ENCODE data around the gene GALNT11. TPM values are rescaled to one million over a fixed set of nuclear protein-coding genes. Genes with fewer than 3 reads are reported as not detected.

Gene GALNT11
- total and polyA plus RNA-seq, 2 of the 4 experiments (the other 2 are of a cell fraction), result 24.4 to 29.3 TPM

- Histone ChIP-seq H3K14ac (replicated peaks; ENCODE audit: low read depth, low read length) (no peak overlapping the region), H4K91ac (ENCODE audit: insufficient read depth, low read depth, low read length) (no peak overlapping the region), H4K5ac (ENCODE audit: low read depth, low read length) (no peak overlapping the region), H2AK5ac (ENCODE audit: low read depth, low read length) (no peak overlapping the region), H3K36me3 (ENCODE audit: control insufficient read depth, insufficient read depth, low read length) (no peaks in the 10 kb centered on the region), H2BK20ac (ENCODE audit: low read depth, low read length) (no peak overlapping the region), H4K8ac (ENCODE audit: low read depth in 2 of 2, low read length in 2 of 2) (no peak overlapping the region), H3K9ac (ENCODE audit: low read depth, low read length) (no peak overlapping the region), H3K27ac (ENCODE audit: insufficient read depth, low read length) (no peak overlapping the region), H3K23ac (ENCODE audit: low read depth, low read length) (no peak overlapping the region), H2AFZ (replicated peaks; ENCODE audit: low read length, poor library complexity) (no peak overlapping the region), H3K56ac (ENCODE audit: extremely low read depth, insufficient read depth, low read length) (no peak overlapping the region), H3K4me3 (ENCODE audit: insufficient read depth, low read depth, low read length) (no peak overlapping the region), H3K4ac (ENCODE audit: low read depth, low read length) (no peak overlapping the region), H2BK15ac (ENCODE audit: low read depth, low read length) (no peak overlapping the region), H4K20me1 (ENCODE audit: insufficient read depth, low read length) (no peaks in the 10 kb centered on the region), H3K9me1 (ENCODE audit: insufficient read depth, low read length) (peaks cover 4% of the 10 kb centered on the region; the same call in 1 of the 2 replicates), H2AK9ac (replicated peaks; ENCODE audit: low read depth, low read length, poor library complexity) (no peak overlapping the region), H3K9me3 (ENCODE audit: control insufficient read depth, insufficient read depth, low read length) (0 out of 2 replicates have a peak, but pooled peaks cover 2% of the 10 kb centered on the region), H3K79me1 (ENCODE audit: low read depth in 1 of 2, low read length in 2 of 2) (peaks cover 9 to 15% of the 10 kb centered on the region in 2 experiments), H2BK120ac (ENCODE audit: low read depth, low read length) (no peak overlapping the region), H3K4me1 (ENCODE audit: control insufficient read depth, insufficient read depth, low read length) (0 out of 2 replicates have a peak, but pooled peaks cover 1% of the 10 kb centered on the region), H3K4me2 (ENCODE audit: low read depth, low read length) (no peak overlapping the region), H3K18ac (ENCODE audit: low read depth, low read length) (no peak overlapping the region), H2BK5ac (ENCODE audit: low read depth, low read length, poor library complexity, severe bottlenecking) (no peak overlapping the region), H3K27me3 (ENCODE audit: control insufficient read depth, insufficient read depth, low read length) (no peaks in the 10 kb centered on the region)
- WGBS, 2 experiments (ENCODE audit: extremely low coverage in 2 of 2, insufficient read length in 1 of 2), result no CpG with 5 or more reads among the region's 2 CpGs
- intact Hi-C loops (cut with micrococcal nuclease), result no loop called here
- dilution Hi-C loops (cut with HindIII; ENCODE audit: low sequenced_read_pairs, unreplicated experiment), result no loop called here
- ChIA-PET CTCF (no interaction called here), POLR2A (ENCODE audit: unreplicated experiment) (no interaction called here)
- no peak for ATAC-seq (ENCODE audit: low read depth)
- TF ChIP-seq RCOR1 (IDR thresholded peaks at IDR 0.05; ENCODE audit: insufficient replicate concordance, low read length), result no peak
- no peak for TF ChIP-seq FOS (IDR thresholded peaks at IDR 0.05; ENCODE audit: low read depth, low read length)
- TF ChIP-seq MAFK (IDR thresholded peaks at IDR 0.05; ENCODE audit: low read depth, low read length), result no peak
- TF ChIP-seq BHLHE40 (IDR thresholded peaks at IDR 0.05; ENCODE audit: low read depth, low read length), result no peak
- no peak for TF ChIP-seq RAD21 (IDR thresholded peaks at IDR 0.05; ENCODE audit: low read length)
- TF ChIP-seq NFE2L2 (IDR thresholded peaks at IDR 0.05; ENCODE audit: low read depth, low read length), result no peak
- no peak for TF ChIP-seq MXI1 (IDR thresholded peaks at IDR 0.05; ENCODE audit: borderline replicate concordance, low read depth, low read length)
- no peak for TF ChIP-seq MAZ (IDR thresholded peaks at IDR 0.05; ENCODE audit: borderline replicate concordance, low read depth, low read length)
- TF ChIP-seq CEBPB (IDR thresholded peaks at IDR 0.05; ENCODE audit: low read depth, low read length), result no peak
- TF ChIP-seq ELK1 (IDR thresholded peaks at IDR 0.05; ENCODE audit: borderline replicate concordance, low read depth, low read length), result no peak
- TF ChIP-seq SMC3 (IDR thresholded peaks at IDR 0.05; ENCODE audit: low read depth, low read length), result no peak
- no peak for TF ChIP-seq CHD1 (IDR thresholded peaks at IDR 0.05; ENCODE audit: low read depth, low read length)
- TF ChIP-seq, protein P1, sequence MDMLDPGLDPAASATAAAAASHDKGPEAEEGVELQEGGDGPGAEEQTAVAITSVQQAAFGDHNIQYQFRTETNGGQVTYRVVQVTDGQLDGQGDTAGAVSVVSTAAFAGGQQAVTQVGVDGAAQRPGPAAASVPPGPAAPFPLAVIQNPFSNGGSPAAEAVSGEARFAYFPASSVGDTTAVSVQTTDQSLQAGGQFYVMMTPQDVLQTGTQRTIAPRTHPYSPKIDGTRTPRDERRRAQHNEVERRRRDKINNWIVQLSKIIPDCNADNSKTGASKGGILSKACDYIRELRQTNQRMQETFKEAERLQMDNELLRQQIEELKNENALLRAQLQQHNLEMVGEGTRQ (IDR thresholded peaks at IDR 0.05; ENCODE audit: low read depth, low read length), result no peak
- DNase-seq, result no peak
- in situ Hi-C loops (cut with MboI; ENCODE audit: low sequenced_read_pairs), result no loop called here
- no TSS peak for BruUV-seq (replicated peaks)
Measured at GRCh38 chr7:152073352-152073751, 47.9 kb downstream of the GALNT11 start.

Measured in IMR-90 (cell line).